GM12891 (cell line): Measurements from ENCODE around the gene ULK3.

ENCODE experiments used
- DNase-seq: peaks from one replicate; pipeline ENCODE4 v3.0.0; 2011; ENCODE audit warnings: low spot score; ENCODE audit not compliant: insufficient read length
- FAIRE-seq: peaks from 2 replicates; lab custom pipeline; 2011; peaks lifted over from hg19 to GRCh38; lab: Jason Lieb, UNC
- PAX5 ChIP-seq: IDR thresholded peaks from 2 replicates; pipeline ENCODE4 v1.6.1; 2011; ENCODE audit warnings: low read length, moderate library complexity, mild to moderate bottlenecking; ENCODE audit not compliant: insufficient read depth, severe bottlenecking
- POLR2A ChIP-seq: IDR thresholded peaks from 2 replicates; pipeline ENCODE4 v1.6.1; 2011; ENCODE audit warnings: low read depth, low read length, control low read depth
- POLR2AphosphoS5 ChIP-seq: IDR thresholded peaks from 2 replicates; pipeline ENCODE4 v1.6.1; 2011; ENCODE audit warnings: low read depth, low read length, control low read depth
- POU2F2 ChIP-seq: IDR thresholded peaks from 2 replicates; pipeline ENCODE4 v1.6.1; 2011; ENCODE audit warnings: low read depth, mild to moderate bottlenecking, control low read depth, low read length, moderate library complexity
- SPI1 ChIP-seq: IDR thresholded peaks from 2 replicates; pipeline ENCODE4 v1.6.1; 2011; ENCODE audit warnings: low read depth, low read length, control low read depth
- TAF1 ChIP-seq: IDR thresholded peaks from 2 replicates; pipeline ENCODE4 v1.6.1; 2011; ENCODE audit warnings: low read depth, low read length, control low read depth

Gene ULK3

DNA sequence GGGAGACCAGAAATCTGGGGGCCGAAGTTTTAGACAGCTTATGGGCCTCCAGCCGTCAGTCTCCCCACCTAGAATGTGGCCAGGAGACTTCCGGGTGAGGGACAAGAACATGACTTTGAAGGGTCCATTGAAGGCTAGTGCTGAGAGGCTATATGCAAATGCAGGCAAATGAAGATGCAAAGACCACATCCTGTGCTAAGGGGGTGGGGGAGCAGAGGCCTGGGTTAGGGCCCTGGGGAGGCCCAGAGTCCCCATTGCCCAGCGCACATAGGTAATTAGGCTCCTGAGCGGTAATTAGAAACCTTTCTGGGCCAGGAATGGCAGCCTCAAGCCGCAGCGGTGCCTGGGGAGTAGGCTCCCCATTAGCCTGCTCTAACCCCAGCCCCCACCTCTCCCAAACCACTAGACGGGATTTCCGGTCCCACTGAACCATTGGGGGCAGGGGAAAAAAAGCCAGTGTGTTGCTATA lies 54.2 kb downstream of the ULK3 start:
- no peak for DNase-seq
- TF ChIP-seq POU2F2 (peak; percentile 100), PAX5 (no peak), POLR2A (peak; percentile 92), POLR2AphosphoS5 (peak; percentile 92), SPI1 (no peak), TAF1 (peak; percentile 96)
- FAIRE-seq = peak; percentile 90

DNA sequence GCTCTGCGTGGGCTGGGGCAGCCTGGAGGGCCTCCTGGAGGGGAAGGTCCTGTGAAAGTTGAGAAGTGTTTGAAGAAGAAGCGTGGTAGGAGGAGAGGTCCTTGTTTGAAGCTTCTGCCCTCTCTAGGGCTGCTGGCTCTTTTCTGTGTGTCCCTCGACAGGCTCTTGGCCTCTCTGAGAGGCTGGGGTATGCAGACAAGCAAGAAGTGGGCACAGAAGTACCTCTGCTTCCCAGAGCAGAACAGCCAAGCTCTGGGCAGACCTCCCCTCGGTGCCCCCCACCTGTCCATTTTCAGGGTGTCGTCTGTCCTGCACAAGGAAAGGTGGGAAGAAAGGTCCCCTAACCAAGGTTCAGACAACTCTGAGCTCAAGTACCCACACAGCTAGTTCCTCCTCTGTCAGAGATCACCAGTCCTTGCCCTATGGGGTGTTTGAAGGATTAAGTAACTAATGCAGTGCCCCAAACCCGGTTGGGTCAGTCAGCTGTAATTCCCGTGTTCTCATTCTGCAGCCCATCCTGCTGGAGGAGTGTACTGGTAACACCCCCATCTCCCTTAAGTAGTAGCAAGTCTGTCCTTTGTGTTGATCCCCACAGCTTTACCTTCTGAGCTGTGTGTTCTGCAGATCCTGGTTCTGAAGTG lies 54.8 kb downstream of the ULK3 start:
- FAIRE-seq (no peak), DNase-seq (no peak)
- TF ChIP-seq POLR2A = no peak
- TF ChIP-seq SPI1 = no peak
- TF ChIP-seq TAF1 = no peak; the same call in 1 of the 2 replicates
- TF ChIP-seq POU2F2 = no peak
- TF ChIP-seq POLR2AphosphoS5 = no peak; the same call in none of the 2 replicates
- TF ChIP-seq PAX5 = no peak

DNA sequence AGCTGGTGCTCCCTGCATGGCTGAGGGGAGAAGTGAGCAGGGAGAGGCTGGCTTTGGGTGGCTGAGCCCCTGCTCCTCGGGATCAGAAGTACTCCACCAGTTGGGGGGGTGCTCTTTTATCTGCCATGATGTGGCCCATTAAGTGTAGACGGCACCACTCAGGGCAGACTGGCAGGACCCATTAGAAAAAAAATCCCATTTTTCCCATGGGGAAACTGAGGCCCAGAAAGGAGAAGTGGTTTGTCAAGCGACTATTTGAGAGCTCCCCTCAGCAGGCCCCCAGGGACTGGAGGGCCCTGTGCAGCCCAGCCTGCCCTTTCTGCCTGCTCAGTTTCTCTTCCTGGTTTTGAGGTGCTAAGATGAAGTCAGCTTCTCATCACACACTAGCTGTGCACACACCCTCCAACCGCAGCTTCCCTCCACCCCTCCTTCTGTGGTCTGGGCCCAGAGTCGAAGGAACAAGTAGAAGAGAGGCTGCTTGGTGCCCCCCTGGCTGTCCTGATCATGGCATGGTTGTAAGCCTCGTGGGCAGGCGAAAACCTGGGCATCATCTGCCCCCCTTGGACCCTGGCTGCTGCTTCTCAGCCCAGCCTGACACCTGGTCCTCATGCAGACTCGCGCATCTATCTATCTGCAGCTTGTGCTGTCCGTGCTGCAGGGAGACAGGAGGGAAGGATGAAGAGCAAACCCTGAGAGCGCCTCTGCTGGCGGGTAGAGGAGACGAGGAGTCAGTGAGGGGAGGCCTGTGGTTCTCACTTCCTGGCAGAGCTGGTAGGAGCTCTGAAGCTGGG lies 55.5 kb downstream of the ULK3 start:
- peak; percentile 98 for FAIRE-seq
- TF ChIP-seq POLR2A (no peak), SPI1 (peak; percentile 97), POU2F2 (peak; percentile 81; the same call in 1 of the 2 replicates), TAF1 (peak; percentile 38; the same call in 1 of the 2 replicates), PAX5 (peak; percentile 35)
- DNase-seq = peak; percentile 70

DNA sequence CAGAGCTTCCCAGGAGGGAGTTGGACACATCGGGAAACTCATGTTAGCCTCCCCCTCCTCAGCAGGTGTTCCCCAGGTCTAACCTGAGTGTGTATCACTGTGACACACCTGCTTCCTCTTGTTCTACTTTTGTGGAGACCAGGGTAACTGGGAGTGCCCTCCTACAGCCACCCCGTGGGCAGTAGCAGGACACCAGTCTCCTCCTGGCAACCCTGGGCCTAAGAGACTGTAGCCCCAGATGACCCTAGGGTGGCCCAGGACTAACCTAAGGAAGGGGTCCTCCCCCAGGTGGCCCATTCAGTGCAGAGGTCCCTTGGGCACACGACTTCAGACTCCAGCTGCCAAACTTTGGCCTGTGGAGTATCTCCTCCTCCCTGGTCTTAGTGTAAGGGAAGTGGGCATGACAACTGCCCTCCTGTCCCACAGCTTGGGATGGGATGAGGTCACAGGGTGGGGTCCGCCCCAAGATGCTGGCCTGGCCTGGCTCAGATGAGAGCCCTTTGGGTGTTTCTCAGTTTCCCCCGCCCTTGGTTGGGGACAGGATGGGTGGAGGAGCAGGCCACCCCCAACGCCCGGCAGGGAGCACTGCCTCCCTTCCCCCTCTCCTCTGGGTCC lies 56.3 kb downstream of the ULK3 start:
- no peak for TF ChIP-seq POLR2A
- TF ChIP-seq PAX5 = no peak
- no peak for TF ChIP-seq TAF1
- no peak for TF ChIP-seq POLR2AphosphoS5
- TF ChIP-seq POU2F2 = no peak
- no peak for TF ChIP-seq SPI1
- FAIRE-seq (peak; percentile 28), DNase-seq (no peak)
